BLaER1 treated with 17β-estradiol and CSF1 and Interleukin-3, amounts not matched to agents 10 nM and 100 nM (cell line): ENCODE data around the gene ZC3H7A.

Experiments used
- H3K27ac ChIP-seq, 11 experiments: shearing (Covaris generic); formaldehyde crosslinking; 2 replicates each; pipeline ENCODE4 v1.8.1; 2022
- H3K27me3 ChIP-seq, 11 experiments: shearing (Covaris generic); formaldehyde crosslinking; 2 replicates each; pipeline ENCODE4 v1.8.1; 2022
- H3K36me3 ChIP-seq, 11 experiments: shearing (Covaris generic); formaldehyde crosslinking; 2 replicates each; pipeline ENCODE4 v1.8.1; 2022
- H3K4me1 ChIP-seq, 10 experiments: shearing (Covaris generic); formaldehyde crosslinking; 2 replicates each; pipeline ENCODE4 v1.8.1; 2022
- H3K4me2 ChIP-seq, 11 experiments: shearing (Covaris generic); formaldehyde crosslinking; 2 replicates each; pipeline ENCODE4 v1.8.1; 2022
- H3K4me3 ChIP-seq, 10 experiments: shearing (Covaris generic); formaldehyde crosslinking; 2 replicates each; pipeline ENCODE4 v1.8.1; 2022
- H3K9ac ChIP-seq, 11 experiments: shearing (Covaris generic); formaldehyde crosslinking; 2 replicates each; pipeline ENCODE4 v1.8.1; 2022
- H3K9me3 ChIP-seq, 11 experiments: shearing (Covaris generic); formaldehyde crosslinking; replicated peaks in 1 of 11; 2 replicates each; pipeline ENCODE4 v1.8.1; 2022
- H4K20me1 ChIP-seq, 11 experiments: shearing (Covaris generic); formaldehyde crosslinking; 2 replicates each; pipeline ENCODE4 v1.8.1; 2022
- Cebpa-rat ChIP-seq, 11 experiments: shearing (Covaris generic); IDR thresholded peaks; 2 replicates each; pipeline ENCODE4 v1.8.1; 2022

The ZC3H7A gene, protein sequence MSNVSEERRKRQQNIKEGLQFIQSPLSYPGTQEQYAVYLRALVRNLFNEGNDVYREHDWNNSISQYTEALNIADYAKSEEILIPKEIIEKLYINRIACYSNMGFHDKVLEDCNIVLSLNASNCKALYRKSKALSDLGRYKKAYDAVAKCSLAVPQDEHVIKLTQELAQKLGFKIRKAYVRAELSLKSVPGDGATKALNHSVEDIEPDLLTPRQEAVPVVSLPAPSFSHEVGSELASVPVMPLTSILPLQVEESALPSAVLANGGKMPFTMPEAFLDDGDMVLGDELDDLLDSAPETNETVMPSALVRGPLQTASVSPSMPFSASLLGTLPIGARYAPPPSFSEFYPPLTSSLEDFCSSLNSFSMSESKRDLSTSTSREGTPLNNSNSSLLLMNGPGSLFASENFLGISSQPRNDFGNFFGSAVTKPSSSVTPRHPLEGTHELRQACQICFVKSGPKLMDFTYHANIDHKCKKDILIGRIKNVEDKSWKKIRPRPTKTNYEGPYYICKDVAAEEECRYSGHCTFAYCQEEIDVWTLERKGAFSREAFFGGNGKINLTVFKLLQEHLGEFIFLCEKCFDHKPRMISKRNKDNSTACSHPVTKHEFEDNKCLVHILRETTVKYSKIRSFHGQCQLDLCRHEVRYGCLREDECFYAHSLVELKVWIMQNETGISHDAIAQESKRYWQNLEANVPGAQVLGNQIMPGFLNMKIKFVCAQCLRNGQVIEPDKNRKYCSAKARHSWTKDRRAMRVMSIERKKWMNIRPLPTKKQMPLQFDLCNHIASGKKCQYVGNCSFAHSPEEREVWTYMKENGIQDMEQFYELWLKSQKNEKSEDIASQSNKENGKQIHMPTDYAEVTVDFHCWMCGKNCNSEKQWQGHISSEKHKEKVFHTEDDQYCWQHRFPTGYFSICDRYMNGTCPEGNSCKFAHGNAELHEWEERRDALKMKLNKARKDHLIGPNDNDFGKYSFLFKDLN

DNA sequence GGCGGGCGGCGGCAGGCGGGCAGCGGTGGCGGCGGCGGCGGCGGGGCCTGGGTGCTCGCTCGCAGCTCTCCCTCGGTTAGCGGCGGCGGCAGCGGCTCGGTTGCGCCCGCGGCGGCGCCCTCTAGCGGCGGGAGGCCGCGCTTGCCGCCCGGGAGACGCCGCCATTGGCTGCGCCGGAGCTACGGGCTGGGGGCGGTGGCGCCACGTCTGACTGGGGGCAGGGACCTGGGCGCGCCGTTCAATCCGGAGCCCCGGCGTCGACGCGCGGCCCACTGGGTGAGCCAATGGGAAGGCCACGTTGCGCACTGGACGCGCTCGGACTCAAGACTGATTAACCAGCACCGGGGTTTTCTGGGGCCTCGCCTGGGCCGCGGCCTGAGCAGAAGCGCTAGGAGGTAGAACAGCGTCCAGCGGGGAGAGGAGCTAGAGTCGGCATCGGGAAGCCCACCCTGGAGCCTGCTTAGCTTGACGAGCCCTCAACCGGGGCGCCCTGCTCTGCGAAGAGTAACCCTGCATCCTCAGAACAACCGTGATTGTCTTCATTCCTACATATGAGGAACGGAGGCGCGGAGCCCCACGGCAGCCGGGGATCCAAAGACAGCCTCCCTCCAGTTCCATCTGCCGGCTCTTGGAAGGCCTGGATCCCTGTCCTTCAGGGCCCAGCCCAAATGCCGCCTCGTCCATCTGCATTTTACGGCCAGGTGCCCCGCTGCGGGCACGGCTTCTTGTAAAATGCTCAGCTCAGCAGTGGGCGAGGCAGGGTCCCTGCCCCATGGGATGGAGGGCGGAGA is at the start of gene ZC3H7A:
ZC3H7A (minus strand) TSS at position 93 of the 791 bp plus-strand sequence. CDS start 14,904 bp downstream, outside the sequence.
- H3K9ac ChIP-seq: peak within 1 kb of the TSS; percentile 91 to 96 (median 95)
- TF ChIP-seq Cebpa-rat (IDR thresholded peaks at IDR 0.05): no peak
- peak within 1 kb of the TSS; percentile 84 to 96 (median 93) for H3K27ac ChIP-seq
- peak within 1 kb of the TSS; percentile 88 to 99 (median 96) for H3K4me2 ChIP-seq
- H3K9me3 ChIP-seq: no peaks in the 10 kb centered on the region
- peak within 1 kb of the TSS; percentile 71 to 96 (median 92) for H3K4me3 ChIP-seq
- peaks cover 7 to 33% (median 27%) of the 10 kb centered on the region in 11 experiments; a peak in 17 of 22 replicates for H3K36me3 ChIP-seq
- peaks cover 17 to 40% (median 38%) of the 10 kb centered on the region in 11 experiments for H4K20me1 ChIP-seq
- H3K4me1 ChIP-seq: peaks cover 62 to 76% (median 71%) of the 10 kb centered on the region in 10 experiments
- no peaks in the 10 kb centered on the region for H3K27me3 ChIP-seq

DNA sequence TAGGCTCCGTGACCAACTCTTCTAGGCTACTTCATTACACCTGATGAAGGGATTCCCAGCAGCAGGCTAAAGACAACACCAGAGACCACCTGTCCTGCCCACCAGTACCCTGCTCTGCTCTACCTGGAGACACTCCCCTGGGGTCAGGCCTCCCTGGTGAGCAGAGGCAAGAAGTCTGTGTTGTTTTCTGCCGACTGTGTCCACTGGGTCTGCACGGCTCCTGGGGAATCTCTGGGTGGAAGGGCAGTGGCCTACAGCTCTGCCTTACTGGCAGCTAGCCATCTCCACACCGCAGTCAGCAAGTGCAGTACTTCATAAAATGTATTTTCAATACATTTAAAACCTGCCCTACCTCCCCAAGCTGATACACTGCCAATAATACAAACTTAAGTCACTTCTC is 47.4 kb upstream of the ZC3H7A start:
- Histone ChIP-seq H3K4me3 (no peak overlapping the region), H4K20me1 (peaks cover 45 to 100% (median 99%) of the 10 kb centered on the region in 11 experiments; a peak in 21 of 22 replicates), H3K9me3 (no peaks in the 10 kb centered on the region), H3K27ac (no peak overlapping the region), H3K36me3 (peaks cover 97 to 100% (median 99%) of the 10 kb centered on the region in 11 experiments), H3K4me1 (peaks cover 12 to 16% (median 13%) of the 10 kb centered on the region in 10 experiments), H3K4me2 (no peak overlapping the region), H3K9ac (peak overlapping the region in 1 of 11 experiments; percentile 39; a peak in 1 of 22 replicates), H3K27me3 (no peaks in the 10 kb centered on the region)
- TF ChIP-seq Cebpa-rat (IDR thresholded peaks at IDR 0.05): no peak

DNA sequence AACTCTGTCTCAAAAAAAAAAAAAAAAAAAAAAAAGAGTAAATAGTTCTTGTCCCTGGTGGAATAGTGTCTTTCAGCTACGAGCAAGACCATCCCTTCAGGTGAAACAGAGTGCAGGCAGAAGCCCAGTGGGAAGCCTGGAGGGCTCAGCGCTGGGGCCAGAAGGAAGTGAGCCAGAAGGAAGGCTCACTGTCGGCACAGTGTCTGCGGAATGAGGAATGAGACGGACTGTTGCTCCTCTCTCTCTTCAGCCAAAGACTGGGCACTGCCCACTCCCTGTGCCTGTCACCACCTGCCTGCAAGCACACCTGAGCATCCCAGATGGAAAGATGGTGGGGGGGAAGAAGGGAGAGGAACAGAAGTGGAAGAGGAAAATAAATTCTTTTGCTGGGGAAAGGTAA is 46.8 kb upstream of the ZC3H7A start:
- no peaks in the 10 kb centered on the region for H3K27me3 ChIP-seq
- no peak overlapping the region for H3K4me2 ChIP-seq
- no peak overlapping the region for H3K4me3 ChIP-seq
- peaks cover 6 to 10% (median 7%) of the 10 kb centered on the region in 10 experiments for H3K4me1 ChIP-seq
- no peaks in the 10 kb centered on the region for H3K9me3 ChIP-seq
- peaks cover 45 to 100% (median 99%) of the 10 kb centered on the region in 11 experiments; a peak in 21 of 22 replicates for H4K20me1 ChIP-seq
- H3K36me3 ChIP-seq: peaks cover 97 to 100% (median 99%) of the 10 kb centered on the region in 11 experiments
- no peak overlapping the region for H3K9ac ChIP-seq
- TF ChIP-seq Cebpa-rat (IDR thresholded peaks at IDR 0.05): no peak
- no peak overlapping the region for H3K27ac ChIP-seq

- Histone ChIP-seq H3K4me3 (no peak overlapping the region), H3K9ac (no peak overlapping the region), H3K4me1 (peaks cover 0 to 3% (median under 1%) of the 10 kb centered on the region in 10 experiments; a peak in 8 of 20 replicates), H3K27me3 (no peaks in the 10 kb centered on the region), H4K20me1 (peaks cover 40 to 100% (median 99%) of the 10 kb centered on the region in 11 experiments; a peak in 21 of 22 replicates), H3K27ac (no peak overlapping the region), H3K36me3 (peaks cover 97 to 100% (median 99%) of the 10 kb centered on the region in 11 experiments), H3K4me2 (no peak overlapping the region), H3K9me3 (no peaks in the 10 kb centered on the region)
- no peak for TF ChIP-seq Cebpa-rat (IDR thresholded peaks at IDR 0.05)
Observed at GRCh38 chr16:11843206-11843605, 46.1 kb upstream of the ZC3H7A start.

GRCh38 chr16:11841026-11841425 is 44.0 kb upstream of the ZC3H7A start:
- Histone ChIP-seq H3K27me3 (no peaks in the 10 kb centered on the region), H3K9ac (no peak overlapping the region), H3K27ac (no peak overlapping the region), H3K4me3 (no peak overlapping the region), H3K9me3 (no peaks in the 10 kb centered on the region), H3K36me3 (peaks cover 97 to 100% (median 99%) of the 10 kb centered on the region in 11 experiments), H3K4me1 (no peaks in the 10 kb centered on the region), H3K4me2 (no peak overlapping the region), H4K20me1 (peaks cover 31 to 100% (median 99%) of the 10 kb centered on the region in 11 experiments; a peak in 21 of 22 replicates)
- TF ChIP-seq Cebpa-rat (IDR thresholded peaks at IDR 0.05): no peak

GRCh38 chr16:11836650-11837244 is 39.7 kb upstream of the ZC3H7A start:
- peaks cover 60 to 71% (median 66%) of the 10 kb centered on the region in 11 experiments for H3K36me3 ChIP-seq
- peaks cover 8 to 82% (median 71%) of the 10 kb centered on the region in 11 experiments; a peak in 21 of 22 replicates for H4K20me1 ChIP-seq
- H3K9ac ChIP-seq: no peak overlapping the region
- no peak overlapping the region for H3K4me2 ChIP-seq
- no peak overlapping the region for H3K27ac ChIP-seq
- no peaks in the 10 kb centered on the region for H3K9me3 ChIP-seq
- no peak for TF ChIP-seq Cebpa-rat (IDR thresholded peaks at IDR 0.05)
- no peak overlapping the region for H3K4me3 ChIP-seq
- peaks cover 0 to 9% (median 0%) of the 10 kb centered on the region in 10 experiments; a peak in 3 of 20 replicates for H3K4me1 ChIP-seq
- no peaks in the 10 kb centered on the region for H3K27me3 ChIP-seq

DNA sequence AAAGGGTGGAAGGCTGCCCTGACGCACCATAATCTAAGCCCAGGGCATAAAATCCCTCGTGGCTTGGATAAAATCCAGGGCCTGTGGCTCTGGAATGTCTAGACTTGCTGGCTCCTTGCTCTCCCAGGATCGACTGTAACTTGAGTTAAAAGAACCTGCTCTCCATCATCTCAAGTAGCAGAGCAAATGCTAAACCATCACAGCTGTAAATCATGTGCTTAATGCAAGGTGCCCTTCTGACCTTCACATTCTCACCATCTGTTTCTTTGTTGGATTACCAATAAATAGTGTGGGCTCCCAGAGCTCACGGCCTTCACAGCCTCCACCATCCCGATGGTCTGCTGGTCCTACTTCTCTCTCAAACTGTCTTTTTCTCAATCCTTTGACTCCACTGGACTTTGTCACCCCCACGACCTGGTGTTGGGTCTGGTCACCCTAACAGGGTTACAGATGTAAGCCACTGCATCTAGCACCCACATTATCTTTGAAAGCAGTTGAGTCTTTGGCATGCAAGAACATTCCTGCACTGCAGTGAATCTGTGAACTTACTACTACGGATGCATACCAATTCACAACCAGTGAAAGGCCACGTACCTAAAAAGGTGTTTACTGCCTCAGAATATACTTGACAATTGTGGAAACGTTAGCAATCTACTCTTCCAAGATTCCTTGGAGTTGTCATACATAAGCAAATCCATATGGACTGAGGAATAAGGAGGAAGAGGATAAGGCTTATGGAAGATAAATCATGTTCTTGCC is 39.0 kb upstream of the ZC3H7A start:
- Histone ChIP-seq H3K4me2 (no peak overlapping the region), H3K9ac (no peak overlapping the region), H3K27me3 (no peaks in the 10 kb centered on the region), H3K9me3 (no peaks in the 10 kb centered on the region), H3K36me3 (peaks cover 53 to 65% (median 59%) of the 10 kb centered on the region in 11 experiments), H3K4me3 (no peak overlapping the region), H3K27ac (no peak overlapping the region), H4K20me1 (peaks cover 8 to 75% (median 65%) of the 10 kb centered on the region in 11 experiments; a peak in 21 of 22 replicates), H3K4me1 (peaks cover 0 to 9% (median 0%) of the 10 kb centered on the region in 10 experiments; a peak in 3 of 20 replicates)
- TF ChIP-seq Cebpa-rat (IDR thresholded peaks at IDR 0.05): no peak
